Omental fat pad (tissue), 4 donors: ENCODE measurements around the gene CTNND2. TPM values are rescaled to one million over a fixed set of nuclear protein-coding genes. Genes with fewer than 3 reads are reported as not detected.

ENCODE experiments used
- ATAC-seq: fragments of 150-250 bp; one replicate; pipeline ENCODE4 v1.9.1; 2016; ENCODE audit warnings: mild to moderate bottlenecking, moderate library complexity; ENCODE audit not compliant: low FRiP score
- DNase-seq: peaks from one replicate; pipeline ENCODE4 v3.0.0-alpha.2; 2019; ENCODE audit warnings: low spot score
- CTCF ChIP-seq, 3 donors: fragments of 450-650 bp; IDR thresholded peaks; one replicate each; pipeline ENCODE4 v1.5.1; 2016 to 2017; ENCODE audit warnings: antibody characterized with exemption in 3 of 3, mild to moderate bottlenecking in 3 of 3, moderate library complexity in 2 of 3
- total RNA-seq, 4 donors: library from RNA; depleted of rRNA; stranded (reverse); fragments of >200 nt; gene quantifications; one replicate each; pipeline ENCODE4 v1.1.0, GENCODE V29; 2016

CTNND2 gene
- total RNA-seq, 4 donors from 2014 or later: 0.16 to 1.3 (median 0.64) TPM

DNA sequence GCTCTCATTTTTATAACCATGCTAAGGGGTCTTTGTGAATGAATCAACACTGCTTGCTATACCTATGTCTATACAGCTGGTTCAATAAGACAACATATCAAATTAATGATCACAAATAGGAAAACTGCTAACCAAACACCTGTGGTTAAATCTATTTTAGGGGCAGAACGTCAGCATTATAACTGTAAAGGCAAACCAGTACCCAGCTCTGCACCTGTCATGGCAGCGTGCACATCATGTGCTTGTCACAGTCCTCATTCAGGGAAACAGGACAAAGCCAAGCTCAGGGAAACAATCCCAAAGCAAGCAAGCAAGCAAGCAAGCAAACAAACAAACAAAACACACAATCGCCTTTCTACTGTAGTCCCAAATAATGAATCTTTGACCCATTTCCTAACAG, 865.5 kb downstream of the CTNND2 start:
- no peak for TF ChIP-seq CTCF (IDR thresholded peaks at IDR 0.05)
- no peak for DNase-seq
- ATAC-seq: no peak

GRCh38 chr5:11037941-11038340, 866.3 kb downstream of the CTNND2 start:
- no peak for DNase-seq
- no peak for ATAC-seq
- no peak for TF ChIP-seq CTCF (IDR thresholded peaks at IDR 0.05)

GRCh38 chr5:11037080-11037479, 867.2 kb downstream of the CTNND2 start:
- TF ChIP-seq CTCF (IDR thresholded peaks at IDR 0.05): no peak
- DNase-seq (no peak), ATAC-seq (no peak)

GRCh38 chr5:11030671-11031070, 873.6 kb downstream of the CTNND2 start:
- TF ChIP-seq CTCF (IDR thresholded peaks at IDR 0.05): no peak
- ATAC-seq: no peak
- DNase-seq: no peak

DNA sequence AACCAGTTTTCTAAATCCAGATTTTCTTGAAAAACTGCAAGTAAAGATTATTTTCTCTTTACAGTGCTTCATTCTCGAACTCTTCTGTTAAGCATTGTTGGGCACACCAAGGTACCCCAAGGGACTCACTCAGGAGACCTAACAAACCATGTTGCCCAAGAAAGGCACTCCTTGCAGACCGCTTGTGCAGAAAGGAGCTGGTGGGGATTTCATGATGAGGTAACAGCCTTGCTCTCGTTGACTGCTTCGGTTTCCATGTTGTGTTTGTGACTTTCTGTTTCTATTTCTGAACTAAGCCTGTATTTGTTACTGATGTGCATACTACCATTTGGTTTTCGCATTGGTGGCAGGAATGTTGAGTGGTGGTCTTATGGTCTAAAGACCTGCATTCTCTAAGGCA, 876.6 kb downstream of the CTNND2 start:
- TF ChIP-seq CTCF (IDR thresholded peaks at IDR 0.05): no peak
- ATAC-seq: no peak
- no peak for DNase-seq

GRCh38 chr5:11026543-11026942, 877.7 kb downstream of the CTNND2 start:
- no peak for TF ChIP-seq CTCF (IDR thresholded peaks at IDR 0.05)

GRCh38 chr5:11023945-11024344, 880.3 kb downstream of the CTNND2 start:
- TF ChIP-seq CTCF (IDR thresholded peaks at IDR 0.05): no peak
- DNase-seq: no peak
- ATAC-seq: no peak

More at GRCh38 chr5:11026543-11026942, 877.7 kb downstream of the CTNND2 start:
- no peak for DNase-seq
- ATAC-seq: no peak
